Lung (tissue), 12 donors: Measurements from ENCODE around the gene NLRP5. TPM values are rescaled to one million over a fixed set of nuclear protein-coding genes. Genes with fewer than 3 reads are reported as not detected.

Experiments
- ATAC-seq: fragments of 200-7000 bp; cut with Tn5 transposase; one replicate; pipeline ENCODE4 v1.9.1; 2020; ENCODE audit warnings: moderate number of reproducible peaks; ENCODE audit not compliant: insufficient read depth, low FRiP score
- DNase-seq, 3 donors: peaks; one replicate each; pipeline ENCODE4 v3.0.0-alpha.2; 2013 to 2017
- H3K27ac ChIP-seq, 2 donors: one replicate each; pipeline ENCODE4 v1.5.1; 2013; ENCODE audit warnings: mild to moderate bottlenecking in 2 of 2, moderate library complexity in 2 of 2, control low read depth in 1 of 2, inconsistent platforms in 1 of 2, low read depth in 1 of 2, low read length in 1 of 2
- H3K27me3 ChIP-seq, 3 donors: one replicate each; pipeline ENCODE4 v1.5.1; 2013; ENCODE audit warnings: low read length in 2 of 3; ENCODE audit not compliant: control insufficient read depth in 3 of 3, insufficient read depth in 3 of 3
- H3K36me3 ChIP-seq, 4 donors: one replicate each; pipeline ENCODE4 v1.5.1; 2013; ENCODE audit warnings: low read length in 4 of 4, mild to moderate bottlenecking in 1 of 4, moderate library complexity in 1 of 4; ENCODE audit not compliant: control insufficient read depth in 4 of 4, insufficient read depth in 4 of 4
- H3K4me1 ChIP-seq, 5 donors: one replicate each; pipeline ENCODE4 v1.5.1; 2013; ENCODE audit warnings: low read length in 5 of 5, mild to moderate bottlenecking in 2 of 5, moderate library complexity in 1 of 5; ENCODE audit not compliant: control insufficient read depth in 5 of 5, insufficient read depth in 5 of 5
- H3K4me3 ChIP-seq: one replicate; pipeline ENCODE4 v1.5.1; 2013; ENCODE audit warnings: mild to moderate bottlenecking, control low read depth, moderate library complexity
- H3K9ac ChIP-seq, 2 donors: one replicate each; pipeline ENCODE4 v1.5.1; 2013; ENCODE audit warnings: low read length in 2 of 2, control low read depth in 1 of 2; ENCODE audit not compliant: insufficient read depth in 1 of 2
- H3K9me3 ChIP-seq, 4 donors: one replicate each; pipeline ENCODE4 v1.5.1; 2013; ENCODE audit warnings: low read length in 3 of 4, mild to moderate bottlenecking in 1 of 4, moderate library complexity in 1 of 4; ENCODE audit not compliant: control insufficient read depth in 4 of 4, insufficient read depth in 3 of 4
- WGBS, 2 donors: extraction: QIAGEN DNeasy Blood & Tissue Kit; methylation state at CpG; one replicate each; pipeline ENCODE4 v1.1.7; 2013; 5-methylcytosine and 5-hydroxymethylcytosine counted together
- polyA plus RNA-seq, 2 donors: library from polyadenylated mRNA; stranded (reverse); fragments of 200-250 nt; gene quantifications; one replicate each; pipeline ENCODE4 v1.2.1, GENCODE V29; 2013
- total RNA-seq, 2 donors: library from RNA; depleted of rRNA in 1 of 2; stranded (reverse); fragments of >200 nt in 1 of 2; gene quantifications; one replicate each; pipeline ENCODE4 v1.2.1, GENCODE V29; 2014 to 2021
- TF ChIP-seq, protein P1 (sequence below): IDR thresholded peaks from 2 replicates; pipeline ENCODE4 v1.5.1; 2012; ENCODE audit warnings: mild to moderate bottlenecking; ENCODE audit errors: control extremely low read depth, extremely low read depth
- donor health status: control.
- donor health status: control.
- donor health status: Bipolar disorder and iron deficiency.
- donor health status: healthy.
- donor health status: DM: yes; HTN: yes; CAD: no.

NLRP5 gene
- total and polyA plus RNA-seq, 4 donors: not detected

DNA sequence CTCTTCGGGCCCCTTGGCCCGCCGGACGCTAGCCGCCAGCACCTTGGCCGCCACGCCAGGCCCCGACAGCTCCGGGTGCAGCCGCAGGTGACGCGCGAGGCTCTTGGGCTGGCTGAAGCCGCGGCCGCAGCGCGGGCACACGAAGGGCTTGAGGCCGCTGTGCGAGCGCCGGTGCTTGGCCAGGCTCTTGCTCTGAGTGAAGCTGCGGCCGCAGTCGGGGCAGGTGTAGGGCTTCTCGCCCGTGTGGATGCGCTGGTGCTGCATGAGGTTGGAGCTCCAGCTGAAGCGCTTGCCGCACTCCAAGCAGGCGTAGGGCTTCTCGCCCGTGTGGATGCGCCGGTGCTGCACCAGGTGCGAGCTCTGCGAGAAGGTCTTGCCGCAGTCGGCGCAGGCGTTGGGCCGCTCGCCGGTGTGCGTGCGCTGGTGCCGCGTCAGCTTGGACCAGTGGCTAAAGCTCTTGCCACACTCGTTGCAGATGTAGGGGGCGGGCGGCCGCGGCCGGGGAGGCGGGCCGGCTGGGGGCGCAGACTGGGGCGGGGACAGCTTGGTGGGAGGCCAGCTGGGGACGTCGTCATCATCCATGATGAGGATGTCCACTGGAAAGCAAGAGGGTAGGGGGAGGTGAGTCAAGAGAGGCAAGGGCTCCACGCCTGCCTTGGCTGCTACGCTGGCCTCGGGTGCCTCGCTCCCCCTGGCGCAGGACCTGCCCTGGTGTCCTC, 102.1 kb downstream of the NLRP5 start:
- Histone ChIP-seq H3K4me1 (peaks cover 0 to 8% (median 0%) of the 10 kb centered on the region in 5 donors), H3K36me3 (peaks cover 7 to 38% (median 12%) of the 10 kb centered on the region in 4 donors), H3K27me3 (no peaks in the 10 kb centered on the region), H3K9me3 (peaks cover 0 to 6% (median 2%) of the 10 kb centered on the region in 4 donors), H3K27ac (no peak overlapping the region), H3K4me3 (no peak overlapping the region), H3K9ac (no peak overlapping the region)
- ATAC-seq (no peak), DNase-seq (no peak)
- TF ChIP-seq, protein P1, sequence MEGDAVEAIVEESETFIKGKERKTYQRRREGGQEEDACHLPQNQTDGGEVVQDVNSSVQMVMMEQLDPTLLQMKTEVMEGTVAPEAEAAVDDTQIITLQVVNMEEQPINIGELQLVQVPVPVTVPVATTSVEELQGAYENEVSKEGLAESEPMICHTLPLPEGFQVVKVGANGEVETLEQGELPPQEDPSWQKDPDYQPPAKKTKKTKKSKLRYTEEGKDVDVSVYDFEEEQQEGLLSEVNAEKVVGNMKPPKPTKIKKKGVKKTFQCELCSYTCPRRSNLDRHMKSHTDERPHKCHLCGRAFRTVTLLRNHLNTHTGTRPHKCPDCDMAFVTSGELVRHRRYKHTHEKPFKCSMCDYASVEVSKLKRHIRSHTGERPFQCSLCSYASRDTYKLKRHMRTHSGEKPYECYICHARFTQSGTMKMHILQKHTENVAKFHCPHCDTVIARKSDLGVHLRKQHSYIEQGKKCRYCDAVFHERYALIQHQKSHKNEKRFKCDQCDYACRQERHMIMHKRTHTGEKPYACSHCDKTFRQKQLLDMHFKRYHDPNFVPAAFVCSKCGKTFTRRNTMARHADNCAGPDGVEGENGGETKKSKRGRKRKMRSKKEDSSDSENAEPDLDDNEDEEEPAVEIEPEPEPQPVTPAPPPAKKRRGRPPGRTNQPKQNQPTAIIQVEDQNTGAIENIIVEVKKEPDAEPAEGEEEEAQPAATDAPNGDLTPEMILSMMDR: no peak
- 96 to 97% methylated on average over 66 of the region's 66 CpGs for WGBS, 2 donors

DNA sequence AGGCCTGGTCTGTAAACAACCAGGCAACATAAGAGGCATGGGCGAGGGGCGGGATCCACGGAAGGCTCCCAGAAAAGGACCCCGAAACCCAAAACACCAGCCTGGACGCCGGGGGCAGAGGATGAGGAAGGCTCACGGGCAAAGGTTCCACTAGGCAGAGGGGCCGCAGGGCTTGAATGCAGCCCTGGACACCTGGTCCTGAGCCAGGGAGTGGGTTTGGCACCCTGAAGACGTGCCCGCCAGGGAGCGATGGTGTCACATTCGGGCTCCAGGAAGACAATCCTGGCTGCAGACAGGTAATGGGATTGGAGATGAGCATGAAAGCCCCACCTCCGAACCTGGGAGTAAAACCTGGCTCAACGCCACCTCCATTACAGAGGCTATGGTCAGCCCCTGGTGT, 102.8 kb downstream of the NLRP5 start:
- Histone ChIP-seq H3K4me1 (peaks cover 0 to 8% (median 0%) of the 10 kb centered on the region in 5 donors), H3K36me3 (peaks cover 7 to 38% (median 12%) of the 10 kb centered on the region in 4 donors), H3K27ac (no peak overlapping the region), H3K9ac (no peak overlapping the region), H3K9me3 (peaks cover 0 to 6% (median 2%) of the 10 kb centered on the region in 4 donors), H3K27me3 (no peaks in the 10 kb centered on the region), H3K4me3 (no peak overlapping the region)
- 90 to 95% methylated on average over 14 of the region's 14 CpGs for WGBS, 2 donors
- ATAC-seq (no peak), DNase-seq (no peak)
- TF ChIP-seq, protein P1: no peak

DNA sequence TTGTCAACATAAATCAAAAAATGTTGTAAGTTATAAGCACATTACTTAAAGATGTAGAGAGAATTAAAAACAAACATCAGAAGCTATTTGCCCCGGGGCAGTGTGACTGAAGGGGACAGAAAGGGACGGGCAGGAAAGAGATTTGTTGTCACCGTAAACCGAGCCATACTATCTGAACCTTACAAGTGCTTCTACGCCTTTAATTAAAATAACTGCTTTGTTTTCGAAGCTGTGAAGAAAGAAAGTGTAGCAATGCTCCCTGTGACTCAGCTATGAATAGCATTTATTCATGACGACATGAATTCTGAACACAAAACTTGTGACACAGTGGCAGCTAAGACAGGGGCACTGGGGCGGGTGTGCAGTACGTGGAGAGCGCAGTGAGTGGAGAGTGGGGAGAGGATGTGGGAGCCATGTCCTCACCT, 104.5 kb downstream of the NLRP5 start:
- H3K9ac ChIP-seq: no peak overlapping the region
- DNase-seq: no peak
- peak overlapping the region; percentile 22 to 55 for H3K27ac ChIP-seq
- TF ChIP-seq, protein P1: no peak
- H3K36me3 ChIP-seq: peaks cover 7 to 38% (median 12%) of the 10 kb centered on the region in 4 donors
- H3K9me3 ChIP-seq: peaks cover 0 to 6% (median 2%) of the 10 kb centered on the region in 4 donors
- no peaks in the 10 kb centered on the region for H3K27me3 ChIP-seq
- 66% methylated on average over 10 of the region's 10 CpGs for WGBS, 2 donors
- ATAC-seq: no peak
- H3K4me3 ChIP-seq: no peak overlapping the region
- H3K4me1 ChIP-seq: peaks cover 0 to 8% (median 0%) of the 10 kb centered on the region in 5 donors
